WERI-Rb-1 (cell line): ENCODE measurements around the gene RASA3.

Experiments used
- DNase-seq: peaks from one replicate; pipeline ENCODE4 v3.0.0-alpha.2; 2020
- H3K27ac ChIP-seq: fragments of 250-450 bp; sonication (Bioruptor Pico); 2 replicates; pipeline ENCODE4 v1.5.1; 2020; ENCODE audit warnings: mild to moderate bottlenecking, moderate library complexity
- H3K27me3 ChIP-seq: fragments of 250-450 bp; sonication (Bioruptor Pico); 2 replicates; pipeline ENCODE4 v1.5.1; 2021; ENCODE audit warnings: mild to moderate bottlenecking, low read depth, moderate library complexity; ENCODE audit not compliant: insufficient read depth, severe bottlenecking
- H3K36me3 ChIP-seq: fragments of 250-450 bp; sonication (Bioruptor Pico); 2 replicates; pipeline ENCODE4 v1.5.1; 2020; ENCODE audit warnings: mild to moderate bottlenecking, moderate library complexity
- H3K4me3 ChIP-seq: 2 replicates; pipeline ENCODE4 v1.5.1; 2011; ENCODE audit warnings: low read depth, mild to moderate bottlenecking, control low read depth, low read length
- H3K9me3 ChIP-seq: fragments of 250-450 bp; sonication (Bioruptor Pico); 2 replicates; pipeline ENCODE4 v1.5.1; 2021; ENCODE audit warnings: mild to moderate bottlenecking, moderate library complexity; ENCODE audit not compliant: severe bottlenecking
- TF ChIP-seq, protein P1 (sequence below): IDR thresholded peaks from 2 replicates; pipeline ENCODE4 v1.5.1; 2011; ENCODE audit warnings: low read depth, mild to moderate bottlenecking, control low read depth, inconsistent platforms, low read length

The RASA3 gene

DNA sequence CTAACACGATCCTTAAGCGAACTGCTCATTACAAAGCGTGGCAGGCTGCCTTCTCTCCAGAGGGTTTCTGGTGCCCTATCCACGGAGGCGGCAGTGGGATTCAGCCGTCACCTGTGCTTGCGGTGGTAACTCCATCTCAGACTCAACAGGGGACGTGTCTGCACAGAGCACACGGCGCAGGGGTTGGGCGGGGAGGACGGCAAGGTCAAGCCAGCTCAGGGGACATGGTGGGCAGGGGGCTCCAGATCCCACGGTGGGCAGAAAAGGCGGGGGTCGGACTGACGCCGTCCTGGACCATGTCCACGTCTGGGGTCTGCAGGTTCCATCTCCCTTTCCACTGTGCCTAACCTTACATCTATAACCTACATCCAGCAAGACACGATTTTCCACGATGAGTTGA, 70.7 kb downstream of the RASA3 start:
- no peaks in the 10 kb centered on the region for H3K9me3 ChIP-seq
- TF ChIP-seq, protein P1, sequence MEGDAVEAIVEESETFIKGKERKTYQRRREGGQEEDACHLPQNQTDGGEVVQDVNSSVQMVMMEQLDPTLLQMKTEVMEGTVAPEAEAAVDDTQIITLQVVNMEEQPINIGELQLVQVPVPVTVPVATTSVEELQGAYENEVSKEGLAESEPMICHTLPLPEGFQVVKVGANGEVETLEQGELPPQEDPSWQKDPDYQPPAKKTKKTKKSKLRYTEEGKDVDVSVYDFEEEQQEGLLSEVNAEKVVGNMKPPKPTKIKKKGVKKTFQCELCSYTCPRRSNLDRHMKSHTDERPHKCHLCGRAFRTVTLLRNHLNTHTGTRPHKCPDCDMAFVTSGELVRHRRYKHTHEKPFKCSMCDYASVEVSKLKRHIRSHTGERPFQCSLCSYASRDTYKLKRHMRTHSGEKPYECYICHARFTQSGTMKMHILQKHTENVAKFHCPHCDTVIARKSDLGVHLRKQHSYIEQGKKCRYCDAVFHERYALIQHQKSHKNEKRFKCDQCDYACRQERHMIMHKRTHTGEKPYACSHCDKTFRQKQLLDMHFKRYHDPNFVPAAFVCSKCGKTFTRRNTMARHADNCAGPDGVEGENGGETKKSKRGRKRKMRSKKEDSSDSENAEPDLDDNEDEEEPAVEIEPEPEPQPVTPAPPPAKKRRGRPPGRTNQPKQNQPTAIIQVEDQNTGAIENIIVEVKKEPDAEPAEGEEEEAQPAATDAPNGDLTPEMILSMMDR: no peak

DNA sequence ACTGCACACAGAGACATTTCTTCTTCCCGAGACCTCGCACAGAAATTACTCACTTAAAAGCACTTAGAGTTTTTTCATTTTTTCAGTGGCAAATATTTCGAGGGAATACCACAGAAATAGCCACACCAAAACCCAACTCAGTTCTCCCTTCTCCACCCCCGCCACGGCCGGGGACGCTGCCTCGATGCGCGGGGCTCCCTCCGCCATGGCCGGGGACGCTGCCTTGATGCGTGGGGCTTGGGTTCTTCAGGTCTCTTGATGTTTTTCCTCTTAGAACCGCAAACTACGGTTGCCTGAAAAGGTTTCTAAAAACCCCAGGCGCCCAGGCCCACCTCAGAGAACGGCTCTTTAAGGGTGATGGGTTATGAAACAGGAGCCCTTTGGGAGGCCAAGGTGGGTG, 71.4 kb downstream of the RASA3 start:
- Histone ChIP-seq H3K36me3 (peaks cover 1% of the 10 kb centered on the region; the same call in 1 of the 2 replicates), H3K27ac (no peak overlapping the region), H3K27me3 (no peaks in the 10 kb centered on the region), H3K9me3 (no peaks in the 10 kb centered on the region), H3K4me3 (no peak overlapping the region)
- TF ChIP-seq, protein P1: no peak
- no peak for DNase-seq

More for the DNA sequence above, 70.7 kb downstream of the RASA3 start:
- H3K36me3 ChIP-seq: no peaks in the 10 kb centered on the region
- no peak overlapping the region for H3K27ac ChIP-seq
- DNase-seq: no peak
- H3K27me3 ChIP-seq: no peaks in the 10 kb centered on the region
- no peak overlapping the region for H3K4me3 ChIP-seq

DNA sequence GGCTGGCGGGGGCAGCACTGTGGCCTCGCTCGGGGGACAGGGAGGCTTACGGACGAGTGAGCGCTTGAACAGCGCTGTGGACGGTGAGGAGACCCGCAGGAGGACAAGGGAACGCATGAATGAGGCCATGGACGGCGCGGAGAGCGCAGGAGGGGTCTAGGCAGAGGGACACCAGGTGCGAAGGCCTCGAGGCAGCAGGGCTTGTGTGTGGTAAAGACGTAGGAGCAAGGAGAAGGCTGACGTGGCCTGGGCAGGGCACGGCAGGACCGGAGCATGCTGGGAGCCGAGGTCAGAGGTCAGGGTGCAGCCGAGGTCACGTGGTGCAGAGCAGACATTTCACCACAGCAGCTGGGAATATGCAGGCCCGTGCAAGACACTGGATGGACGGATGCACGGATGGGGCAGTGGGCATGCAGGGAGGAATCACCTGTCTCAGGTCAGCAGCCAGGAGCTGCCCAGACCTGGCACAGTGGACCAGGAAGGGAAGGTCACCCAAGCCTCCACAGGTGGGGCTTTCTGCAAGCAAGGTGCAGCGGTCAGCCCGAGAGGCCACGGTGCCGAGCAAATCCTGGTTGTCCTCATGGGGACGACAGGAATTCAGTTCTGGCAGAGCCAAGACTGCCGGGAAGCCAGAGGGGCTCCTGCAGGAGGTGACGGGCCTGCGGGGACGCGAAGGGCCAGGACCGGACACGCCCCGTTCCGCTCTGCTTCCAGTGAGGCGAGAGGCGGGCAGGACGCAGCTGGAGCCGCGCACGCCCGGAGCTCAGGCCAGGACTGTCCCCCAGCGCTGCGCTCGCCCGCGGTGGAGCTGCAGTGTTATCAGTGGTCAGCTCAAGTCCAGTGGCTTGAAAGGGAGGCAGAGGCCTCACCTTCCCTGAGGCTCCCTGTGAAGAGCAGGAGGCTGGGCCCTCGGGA, 72.2 kb downstream of the RASA3 start:
- TF ChIP-seq, protein P1: no peak
- no peak overlapping the region for H3K4me3 ChIP-seq

DNA sequence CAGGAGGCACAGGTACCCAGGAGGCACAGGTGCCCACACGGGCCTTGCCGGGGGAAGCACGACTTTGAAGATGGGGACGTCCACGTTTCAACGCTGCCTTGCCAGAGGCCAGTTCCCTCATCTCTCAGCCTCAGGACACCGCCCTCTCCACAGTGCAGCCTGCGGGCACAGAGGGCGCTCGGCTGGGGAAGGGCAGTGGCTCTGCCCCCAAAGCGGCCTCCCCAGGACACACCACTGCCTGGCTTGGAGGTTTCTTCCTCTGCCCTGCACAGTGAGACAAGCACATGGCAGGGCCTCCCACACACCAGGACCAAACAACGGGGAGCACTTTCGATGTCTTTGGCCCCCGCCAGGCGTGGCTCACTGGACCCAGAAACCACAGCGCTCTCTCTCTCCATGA, 73.0 kb downstream of the RASA3 start:
- H3K36me3 ChIP-seq: peaks cover 10% of the 10 kb centered on the region; the same call in 1 of the 2 replicates
- TF ChIP-seq, protein P1: no peak
- DNase-seq: no peak
- no peaks in the 10 kb centered on the region for H3K9me3 ChIP-seq
- no peak overlapping the region for H3K27ac ChIP-seq
- H3K27me3 ChIP-seq: no peaks in the 10 kb centered on the region
- H3K4me3 ChIP-seq: no peak overlapping the region

More for the DNA sequence above, 72.2 kb downstream of the RASA3 start:
- peaks cover 6% of the 10 kb centered on the region; the same call in 1 of the 2 replicates for H3K36me3 ChIP-seq
- DNase-seq: no peak
- no peak overlapping the region for H3K27ac ChIP-seq
- no peaks in the 10 kb centered on the region for H3K27me3 ChIP-seq
- no peaks in the 10 kb centered on the region for H3K9me3 ChIP-seq

DNA sequence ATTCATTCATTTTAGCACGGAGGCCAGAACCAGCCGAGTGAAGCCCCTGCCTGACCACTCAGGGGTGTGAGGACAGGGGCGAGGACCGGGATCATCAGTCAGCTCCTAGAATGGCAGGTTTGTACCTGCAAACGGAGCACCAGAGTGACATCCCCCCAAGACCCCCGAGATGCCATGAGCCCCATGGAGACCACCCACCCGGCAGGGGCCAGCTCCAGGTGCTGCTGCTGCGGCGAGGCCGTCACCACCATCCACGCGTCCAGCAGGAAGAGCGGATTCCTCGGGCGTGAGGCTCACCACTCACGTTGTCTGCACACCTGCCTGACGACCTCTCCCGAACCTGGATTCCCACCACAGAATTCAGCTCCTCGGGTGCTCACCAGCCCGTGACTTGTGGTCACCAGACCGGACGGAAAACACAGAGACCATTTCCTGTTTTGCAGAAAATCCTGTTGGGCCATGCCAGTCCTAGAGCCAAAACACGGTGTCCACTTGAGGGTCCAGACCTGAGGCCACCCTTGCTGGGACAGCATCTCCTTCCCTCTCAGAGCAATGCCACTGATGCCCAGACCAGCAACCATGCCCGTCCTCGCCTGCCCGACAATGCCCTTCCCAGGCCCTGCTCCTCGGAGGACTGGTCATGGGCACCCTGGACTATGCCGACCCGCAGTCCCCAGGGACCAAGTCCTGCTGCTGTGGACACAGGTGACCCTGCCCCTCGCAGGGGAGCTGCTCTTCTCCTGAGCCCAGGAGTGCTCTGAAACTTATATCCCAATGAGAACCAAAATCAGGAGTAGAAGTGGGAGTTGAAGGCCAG, 74.2 kb downstream of the RASA3 start:
- Histone ChIP-seq H3K4me3 (no peak overlapping the region), H3K27ac (no peak overlapping the region), H3K27me3 (no peaks in the 10 kb centered on the region), H3K36me3 (peaks cover 10% of the 10 kb centered on the region; the same call in 1 of the 2 replicates), H3K9me3 (no peaks in the 10 kb centered on the region)
- TF ChIP-seq, protein P1: no peak
- DNase-seq: no peak
